Activated naive CD4-positive, alpha-beta T cell treated with anti-CD3 and anti-CD28 coated beads, Interleukin-2, amount 50 U/mL, for 72 hours (primary cell): ENCODE measurements around the gene CXXC5. TPM values are rescaled to one million over a fixed set of nuclear protein-coding genes. Genes with fewer than 3 reads are reported as not detected.
A peak's percentile ranks its signal among the peaks of the same experiment; 100 is the strongest.

Experiments used
- ATAC-seq, 2 donors: fragments of 150-1000 bp; cut with Tn5 transposase; 2 replicates each; pipeline ENCODE4 v1.10.0; 2021; ENCODE audit warnings: mild to moderate bottlenecking in 2 of 2, moderate library complexity in 2 of 2
- DNase-seq, 2 donors: peaks; one replicate each; pipeline ENCODE4 v3.0.0; 2021 to 2022; ENCODE audit warnings: low spot score in 2 of 2
- H3K27ac Mint-ChIP-seq, 2 donors: one replicate each; pipeline ENCODE4 v1.8.0; 2022; ENCODE audit warnings: mild to moderate bottlenecking in 2 of 2, mixed read lengths in 2 of 2
- H3K36me3 Mint-ChIP-seq, 2 donors: one replicate each; pipeline ENCODE4 v1.8.0; 2022; ENCODE audit warnings: mixed read lengths in 2 of 2
- H3K9me3 Mint-ChIP-seq, 2 donors: one replicate each; pipeline ENCODE4 v1.8.0; 2022; ENCODE audit warnings: mixed read lengths in 2 of 2
- total RNA-seq, 2 donors: library from RNA; stranded (reverse); gene quantifications; one replicate each; pipeline ENCODE4 v1.2.3, GENCODE V29; 2022

Gene CXXC5
- total RNA-seq, 2 donors from 2014 or later: 1.8 to 3.5 TPM

- ATAC-seq: no peak
- DNase-seq: no peak
- Mint-ChIP-seq H3K9me3 (no peaks in the 10 kb centered on the region), H3K36me3 (no peaks in the 10 kb centered on the region), H3K27ac (no peak overlapping the region)
Measured at GRCh38 chr5:139681112-139681458, 32.9 kb downstream of the CXXC5 start.

- DNase-seq (no peak), ATAC-seq (no peak)
- Mint-ChIP-seq H3K27ac (no peak overlapping the region), H3K9me3 (no peaks in the 10 kb centered on the region), H3K36me3 (no peaks in the 10 kb centered on the region)
Measured at GRCh38 chr5:139681466-139681865, 33.3 kb downstream of the CXXC5 start.

- no peaks in the 10 kb centered on the region for H3K36me3 Mint-ChIP-seq
- DNase-seq: no peak
Measured at GRCh38 chr5:139682016-139682975, 34.1 kb downstream of the CXXC5 start.

GRCh38 chr5:139683295-139684271 is 35.4 kb downstream of the CXXC5 start:
- H3K9me3 Mint-ChIP-seq: no peaks in the 10 kb centered on the region
- DNase-seq (no peak), ATAC-seq (no peak)
- H3K27ac Mint-ChIP-seq: no peak overlapping the region
- no peaks in the 10 kb centered on the region for H3K36me3 Mint-ChIP-seq

More at GRCh38 chr5:139682016-139682975, 34.1 kb downstream of the CXXC5 start:
- H3K9me3 Mint-ChIP-seq: no peaks in the 10 kb centered on the region
- no peak for ATAC-seq
- H3K27ac Mint-ChIP-seq: no peak overlapping the region

GRCh38 chr5:139684350-139684880 is 36.3 kb downstream of the CXXC5 start:
- Mint-ChIP-seq H3K36me3 (no peaks in the 10 kb centered on the region), H3K27ac (no peak overlapping the region), H3K9me3 (no peaks in the 10 kb centered on the region)
- no peak for ATAC-seq
- no peak for DNase-seq

GRCh38 chr5:139684881-139685749 is 37.0 kb downstream of the CXXC5 start:
- Mint-ChIP-seq H3K9me3 (no peaks in the 10 kb centered on the region), H3K36me3 (no peaks in the 10 kb centered on the region), H3K27ac (no peak overlapping the region)
- DNase-seq (no peak), ATAC-seq (no peak)

- no peak for DNase-seq
- no peaks in the 10 kb centered on the region for H3K9me3 Mint-ChIP-seq
- no peak for ATAC-seq
- no peaks in the 10 kb centered on the region for H3K36me3 Mint-ChIP-seq
- H3K27ac Mint-ChIP-seq: no peak overlapping the region
Measured at GRCh38 chr5:139685886-139686285, 37.7 kb downstream of the CXXC5 start.

GRCh38 chr5:139686356-139686705 is 38.2 kb downstream of the CXXC5 start:
- H3K36me3 Mint-ChIP-seq: no peaks in the 10 kb centered on the region
- ATAC-seq: no peak
- no peak overlapping the region for H3K27ac Mint-ChIP-seq
- no peak for DNase-seq
- no peaks in the 10 kb centered on the region for H3K9me3 Mint-ChIP-seq

- no peak for DNase-seq
- no peak for ATAC-seq
- Mint-ChIP-seq H3K36me3 (no peaks in the 10 kb centered on the region), H3K27ac (no peak overlapping the region), H3K9me3 (no peaks in the 10 kb centered on the region)
Measured at GRCh38 chr5:139686706-139687441, 38.7 kb downstream of the CXXC5 start.

GRCh38 chr5:139687656-139688055 is 39.5 kb downstream of the CXXC5 start:
- Mint-ChIP-seq H3K36me3 (no peaks in the 10 kb centered on the region), H3K27ac (no peak overlapping the region), H3K9me3 (no peaks in the 10 kb centered on the region)
- DNase-seq (no peak), ATAC-seq (no peak)

GRCh38 chr5:139688088-139688702 is 40.0 kb downstream of the CXXC5 start:
- H3K27ac Mint-ChIP-seq: no peak overlapping the region
- ATAC-seq: no peak
- DNase-seq: no peak
- H3K9me3 Mint-ChIP-seq: no peaks in the 10 kb centered on the region
- H3K36me3 Mint-ChIP-seq: no peaks in the 10 kb centered on the region

GRCh38 chr5:139688751-139689372 is 40.7 kb downstream of the CXXC5 start:
- Mint-ChIP-seq H3K27ac (no peak overlapping the region), H3K36me3 (no peaks in the 10 kb centered on the region), H3K9me3 (no peaks in the 10 kb centered on the region)
- DNase-seq: no peak
- ATAC-seq: no peak

- ATAC-seq (peak; percentile 29 to 53), DNase-seq (no peak)
- no peaks in the 10 kb centered on the region for H3K36me3 Mint-ChIP-seq
- H3K27ac Mint-ChIP-seq: no peak overlapping the region
- no peaks in the 10 kb centered on the region for H3K9me3 Mint-ChIP-seq
Measured at GRCh38 chr5:139689631-139690063, 41.5 kb downstream of the CXXC5 start.

- peak; percentile 5 to 55 for ATAC-seq
- no peaks in the 10 kb centered on the region for H3K9me3 Mint-ChIP-seq
- no peak overlapping the region for H3K27ac Mint-ChIP-seq
- no peaks in the 10 kb centered on the region for H3K36me3 Mint-ChIP-seq
- no peak for DNase-seq
Measured at GRCh38 chr5:139690064-139690802, 42.1 kb downstream of the CXXC5 start.
